GM21360 (cell line): ENCODE results near the gene FTL.
"Not testable (repeated sequence)": the region's sequence is repeated elsewhere in the genome, so short reads cannot be mapped to it uniquely, and the experiment has no call there.

Experiments used
- ATAC-seq: cut with Tn5 transposase; IDR thresholded peaks from one replicate; pipeline ENCODE4 v1.9.1; 2021; ENCODE audit warnings: mild to moderate bottlenecking, moderate library complexity; ENCODE audit not compliant: unreplicated experiment

The FTL gene

DNA sequence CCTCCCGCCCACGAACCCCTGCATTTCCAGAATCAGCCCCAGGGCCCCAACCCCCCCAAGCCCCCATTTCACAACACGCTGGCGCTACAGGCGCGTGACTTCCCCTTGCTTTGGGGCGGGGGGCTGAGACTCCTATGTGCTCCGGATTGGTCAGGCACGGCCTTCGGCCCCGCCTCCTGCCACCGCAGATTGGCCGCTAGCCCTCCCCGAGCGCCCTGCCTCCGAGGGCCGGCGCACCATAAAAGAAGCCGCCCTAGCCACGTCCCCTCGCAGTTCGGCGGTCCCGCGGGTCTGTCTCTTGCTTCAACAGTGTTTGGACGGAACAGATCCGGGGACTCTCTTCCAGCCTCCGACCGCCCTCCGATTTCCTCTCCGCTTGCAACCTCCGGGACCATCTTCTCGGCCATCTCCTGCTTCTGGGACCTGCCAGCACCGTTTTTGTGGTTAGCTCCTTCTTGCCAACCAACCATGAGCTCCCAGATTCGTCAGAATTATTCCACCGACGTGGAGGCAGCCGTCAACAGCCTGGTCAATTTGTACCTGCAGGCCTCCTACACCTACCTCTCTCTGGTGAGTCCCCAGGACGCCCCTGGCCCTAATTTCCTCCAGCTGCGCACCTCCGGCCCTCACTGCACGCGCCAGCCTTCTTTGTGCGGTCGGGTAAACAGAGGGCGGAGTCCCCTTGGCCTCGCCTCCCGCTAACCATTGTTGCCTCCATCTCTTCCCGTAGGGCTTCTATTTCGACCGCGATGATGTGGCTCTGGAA, at the start of gene FTL:
Gene FTL, plus strand, starts transcription at position 270 of the 766 bp plus-strand sequence. Its CDS starts 199 bp downstream, at position 469.
- ATAC-seq, result peak; percentile 48

DNA sequence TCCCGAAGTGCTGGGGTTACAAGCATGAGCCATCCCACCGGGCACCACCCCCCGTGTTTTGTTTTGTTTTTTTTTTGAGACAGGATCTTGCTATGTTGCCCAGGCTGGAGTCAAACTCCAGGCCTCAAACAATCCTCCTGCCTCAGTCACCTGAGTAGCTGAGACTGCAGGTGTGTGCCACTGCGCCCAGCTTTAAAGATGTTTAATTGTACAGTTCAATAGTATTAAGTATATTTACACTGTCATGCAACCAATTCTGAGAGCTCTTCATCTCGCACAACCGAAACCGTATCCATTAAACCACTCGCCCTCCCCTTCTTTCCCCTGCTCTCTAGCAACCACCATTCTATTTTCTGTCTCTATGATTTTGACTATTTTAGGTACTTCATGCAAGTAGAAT, 49.4 kb upstream of the FTL start:
- ATAC-seq, result no peak

DNA sequence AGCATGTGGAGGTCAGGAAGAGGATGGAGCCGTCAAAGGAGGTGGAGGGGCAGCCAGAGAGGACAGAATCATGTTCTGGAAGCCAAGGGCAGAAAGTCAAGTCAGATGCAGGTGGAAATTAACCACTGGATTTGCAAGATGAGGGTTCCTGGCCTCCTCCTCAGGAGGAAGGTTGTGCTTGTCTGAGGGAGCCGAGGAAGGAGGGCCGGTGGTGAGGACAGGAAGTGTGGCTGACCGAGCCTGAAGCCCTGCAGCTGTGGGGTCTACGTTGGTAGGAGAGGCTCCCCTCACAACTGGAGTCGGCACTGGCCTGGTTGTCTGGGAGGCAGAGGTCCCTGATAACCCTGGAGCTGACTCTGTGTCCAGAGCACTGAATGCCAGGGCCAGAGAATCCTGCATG, 47.0 kb upstream of the FTL start:
- no peak for ATAC-seq

DNA sequence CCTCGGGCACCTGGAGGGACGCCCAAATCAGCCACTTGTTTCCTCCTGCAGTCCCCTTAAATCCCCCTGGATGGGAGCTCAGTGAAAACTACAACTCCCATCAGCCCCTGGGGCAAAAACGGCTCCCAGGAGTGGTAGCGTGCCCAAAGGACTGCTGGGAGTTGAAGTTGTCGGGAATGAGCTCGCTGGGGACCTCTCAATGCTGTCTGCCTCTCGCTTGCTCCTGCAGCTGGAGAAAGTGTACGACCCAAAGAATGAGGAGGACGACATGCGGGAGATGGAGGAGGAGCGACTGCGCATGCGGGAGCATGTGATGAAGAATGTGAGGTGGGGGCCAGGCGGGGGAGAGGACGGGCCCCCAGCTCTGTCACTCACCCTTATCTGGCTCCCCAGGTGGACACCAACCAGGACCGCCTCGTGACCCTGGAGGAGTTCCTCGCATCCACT, 46.3 kb upstream of the FTL start:
- no peak for ATAC-seq

DNA sequence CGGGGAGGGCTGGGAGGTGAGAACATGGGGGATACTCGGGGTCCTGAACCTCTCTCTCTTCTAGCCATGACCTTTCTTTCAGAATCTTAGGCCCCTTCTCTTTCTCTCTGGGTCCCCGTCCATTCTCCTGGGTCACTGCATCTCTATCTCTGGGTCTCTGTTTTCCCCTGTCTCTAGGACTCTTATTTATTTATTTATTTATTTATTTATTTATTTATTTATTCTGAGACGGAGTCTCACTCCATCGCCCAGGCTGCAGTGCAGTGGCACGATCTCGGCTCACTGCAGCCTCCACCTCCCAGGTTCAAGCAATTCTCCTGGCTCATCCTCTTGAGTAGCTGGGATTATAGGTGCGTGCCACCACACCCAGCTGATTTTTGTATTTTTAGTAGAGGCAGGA, 45.8 kb upstream of the FTL start:
- ATAC-seq, result not testable (repeated sequence)

DNA sequence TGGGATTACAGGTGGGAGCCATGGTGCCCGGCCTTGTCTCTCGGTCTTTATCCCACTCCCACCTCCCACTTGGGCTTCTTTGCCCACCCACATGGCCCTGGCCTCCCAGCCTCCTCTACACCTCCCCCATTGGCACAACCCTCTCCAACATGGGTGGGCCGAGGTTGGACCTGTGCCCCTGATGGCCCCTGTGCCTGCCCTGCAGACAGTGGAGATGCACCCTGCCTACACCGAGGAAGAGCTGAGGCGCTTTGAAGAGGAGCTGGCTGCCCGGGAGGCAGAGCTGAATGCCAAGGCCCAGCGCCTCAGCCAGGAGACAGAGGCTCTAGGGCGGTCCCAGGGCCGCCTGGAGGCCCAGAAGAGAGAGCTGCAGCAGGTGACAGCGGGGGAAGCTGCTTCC, 44.2 kb upstream of the FTL start:
- ATAC-seq, result no peak

DNA sequence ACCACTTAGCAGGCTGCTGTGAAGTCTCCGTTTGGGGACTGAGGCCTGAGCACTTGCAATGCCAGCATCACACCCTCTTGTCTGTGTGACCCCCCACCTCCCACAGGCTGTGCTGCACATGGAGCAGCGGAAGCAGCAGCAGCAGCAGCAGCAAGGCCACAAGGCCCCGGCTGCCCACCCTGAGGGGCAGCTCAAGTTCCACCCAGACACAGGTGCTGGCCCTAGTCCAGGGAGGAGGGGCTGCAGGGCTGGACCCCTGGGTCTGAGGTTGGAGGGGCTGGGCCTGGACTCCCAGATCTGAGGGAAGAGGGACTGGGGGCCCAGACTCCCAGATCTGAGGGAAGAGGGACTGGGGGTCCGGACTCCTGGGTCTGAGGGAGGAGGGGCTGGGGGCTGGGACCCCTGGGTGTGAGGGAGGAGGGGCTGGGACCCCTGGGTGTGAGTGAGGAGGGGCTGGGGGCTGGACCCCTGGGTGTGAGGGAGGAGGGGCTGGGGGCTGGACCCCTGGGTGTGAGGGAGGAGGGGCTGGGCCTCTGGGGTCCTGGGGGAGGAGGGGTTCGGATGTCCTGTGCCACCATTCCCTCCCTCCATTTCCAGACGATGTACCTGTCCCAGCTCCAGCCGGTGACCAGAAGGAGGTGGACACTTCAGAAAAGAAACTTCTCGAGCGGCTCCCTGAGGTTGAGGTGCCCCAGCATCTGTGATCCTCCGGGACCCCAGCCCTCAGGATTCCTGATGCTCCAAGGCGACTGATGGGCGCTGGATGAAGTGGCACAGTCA, 43.2 kb upstream of the FTL start:
- ATAC-seq, result no peak

DNA sequence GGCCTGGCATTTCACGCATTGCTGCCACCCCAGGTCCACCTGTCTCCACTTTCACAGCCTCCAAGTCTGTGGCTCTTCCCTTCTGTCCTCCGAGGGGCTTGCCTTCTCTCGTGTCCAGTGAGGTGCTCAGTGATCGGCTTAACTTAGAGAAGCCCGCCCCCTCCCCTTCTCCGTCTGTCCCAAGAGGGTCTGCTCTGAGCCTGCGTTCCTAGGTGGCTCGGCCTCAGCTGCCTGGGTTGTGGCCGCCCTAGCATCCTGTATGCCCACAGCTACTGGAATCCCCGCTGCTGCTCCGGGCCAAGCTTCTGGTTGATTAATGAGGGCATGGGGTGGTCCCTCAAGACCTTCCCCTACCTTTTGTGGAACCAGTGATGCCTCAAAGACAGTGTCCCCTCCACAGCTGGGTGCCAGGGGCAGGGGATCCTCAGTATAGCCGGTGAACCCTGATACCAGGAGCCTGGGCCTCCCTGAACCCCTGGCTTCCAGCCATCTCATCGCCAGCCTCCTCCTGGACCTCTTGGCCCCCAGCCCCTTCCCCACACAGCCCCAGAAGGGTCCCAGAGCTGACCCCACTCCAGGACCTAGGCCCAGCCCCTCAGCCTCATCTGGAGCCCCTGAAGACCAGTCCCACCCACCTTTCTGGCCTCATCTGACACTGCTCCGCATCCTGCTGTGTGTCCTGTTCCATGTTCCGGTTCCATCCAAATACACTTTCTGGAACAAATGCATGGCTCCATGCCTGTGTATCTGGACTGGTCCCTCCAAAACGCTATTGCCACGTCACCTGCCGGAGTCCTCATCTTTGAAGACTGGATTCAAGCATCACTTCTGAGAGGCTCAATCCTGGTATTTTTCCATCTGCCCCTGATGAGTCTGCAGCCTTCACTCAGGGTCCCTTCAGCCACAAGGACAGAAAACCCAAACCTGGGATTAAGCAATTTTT, 42.3 kb upstream of the FTL start:
- no peak for ATAC-seq

DNA sequence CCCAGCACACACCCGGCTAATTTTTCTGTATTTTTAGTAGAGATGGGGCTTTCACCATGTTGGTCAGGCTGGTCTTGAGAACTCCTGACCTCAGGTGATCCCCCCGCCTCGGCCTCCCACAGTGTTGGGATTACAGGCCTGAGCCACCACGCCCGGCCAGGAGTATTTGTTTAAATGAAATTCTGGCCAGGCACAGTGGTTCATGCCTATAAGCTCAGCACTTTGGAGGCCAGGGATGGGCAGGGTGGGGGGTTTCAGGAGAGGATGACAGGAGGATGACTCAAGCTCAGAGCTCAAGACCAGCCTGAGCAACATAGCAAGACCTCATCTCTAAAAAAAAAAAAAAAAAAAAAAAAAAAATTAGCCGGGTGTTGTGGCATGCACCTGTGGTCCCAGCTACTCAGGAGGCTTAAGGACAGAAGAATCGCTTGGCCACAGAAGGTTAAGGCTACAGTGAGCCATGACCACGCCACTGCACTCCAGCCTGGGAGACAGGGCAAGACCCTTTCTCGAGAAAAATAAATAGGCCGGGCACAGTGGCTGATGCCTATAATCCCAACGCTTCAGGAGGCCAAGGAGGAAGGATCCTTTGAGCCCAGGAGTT, 39.8 kb upstream of the FTL start:
- no peak for ATAC-seq

DNA sequence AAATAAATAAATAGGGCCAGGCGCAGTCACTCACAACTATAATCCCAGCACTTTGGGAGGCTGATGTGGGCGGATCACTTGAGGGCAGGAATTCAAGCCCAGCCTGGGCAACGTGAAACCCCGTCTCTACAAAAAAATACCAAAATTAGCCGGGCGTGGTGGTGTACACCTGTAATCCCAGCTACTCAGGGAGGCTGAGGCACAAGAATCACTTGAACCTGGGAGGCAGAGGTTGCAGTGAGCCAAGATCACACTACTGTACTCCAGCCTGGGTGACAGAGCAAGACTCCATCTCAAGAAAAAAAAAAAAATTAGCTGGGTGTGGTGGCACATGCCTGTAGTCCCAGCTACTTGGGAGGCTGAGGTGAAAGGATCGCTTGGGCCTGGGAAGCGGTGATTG, 39.2 kb upstream of the FTL start:
- ATAC-seq, result not testable (repeated sequence)

DNA sequence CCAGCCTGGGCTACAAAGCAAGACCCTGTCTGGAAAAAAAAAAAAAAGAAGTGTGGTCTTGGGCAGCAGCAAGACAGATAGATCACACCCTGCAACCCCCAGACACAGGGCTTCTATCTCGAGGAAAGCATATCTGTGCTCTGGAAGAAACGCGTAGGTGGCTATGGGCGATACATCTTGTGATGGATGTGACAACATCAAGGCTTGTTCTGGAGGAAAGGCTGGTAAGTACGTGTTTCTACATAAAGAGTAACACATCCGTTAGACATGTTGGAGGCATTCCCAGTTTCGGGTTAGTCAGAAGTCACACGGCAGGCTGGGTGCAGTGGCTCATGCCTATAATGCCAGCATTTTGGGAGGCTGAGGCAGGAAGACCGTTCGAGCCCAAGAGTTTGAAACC, 38.2 kb upstream of the FTL start:
- no peak for ATAC-seq

DNA sequence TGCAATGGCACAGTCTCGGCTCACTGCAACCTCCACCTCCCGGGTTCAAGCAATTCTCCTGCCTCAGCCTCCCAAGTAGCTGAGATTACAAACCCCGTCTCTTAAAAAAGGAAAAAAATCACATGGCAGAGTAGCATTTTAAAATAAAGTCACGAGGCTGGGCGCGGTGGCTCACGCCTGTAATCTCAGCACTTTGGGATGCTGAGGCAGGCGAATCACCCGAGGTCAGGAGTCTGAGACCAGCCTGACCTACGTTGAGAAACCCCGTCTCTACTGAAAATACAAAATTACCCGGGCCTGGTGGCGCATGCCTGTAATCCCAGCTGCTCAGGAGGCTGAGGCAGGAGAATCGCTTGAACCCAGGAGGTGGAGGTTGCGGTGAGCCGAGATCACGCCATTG, 37.4 kb upstream of the FTL start:
- ATAC-seq, result not testable (repeated sequence)

DNA sequence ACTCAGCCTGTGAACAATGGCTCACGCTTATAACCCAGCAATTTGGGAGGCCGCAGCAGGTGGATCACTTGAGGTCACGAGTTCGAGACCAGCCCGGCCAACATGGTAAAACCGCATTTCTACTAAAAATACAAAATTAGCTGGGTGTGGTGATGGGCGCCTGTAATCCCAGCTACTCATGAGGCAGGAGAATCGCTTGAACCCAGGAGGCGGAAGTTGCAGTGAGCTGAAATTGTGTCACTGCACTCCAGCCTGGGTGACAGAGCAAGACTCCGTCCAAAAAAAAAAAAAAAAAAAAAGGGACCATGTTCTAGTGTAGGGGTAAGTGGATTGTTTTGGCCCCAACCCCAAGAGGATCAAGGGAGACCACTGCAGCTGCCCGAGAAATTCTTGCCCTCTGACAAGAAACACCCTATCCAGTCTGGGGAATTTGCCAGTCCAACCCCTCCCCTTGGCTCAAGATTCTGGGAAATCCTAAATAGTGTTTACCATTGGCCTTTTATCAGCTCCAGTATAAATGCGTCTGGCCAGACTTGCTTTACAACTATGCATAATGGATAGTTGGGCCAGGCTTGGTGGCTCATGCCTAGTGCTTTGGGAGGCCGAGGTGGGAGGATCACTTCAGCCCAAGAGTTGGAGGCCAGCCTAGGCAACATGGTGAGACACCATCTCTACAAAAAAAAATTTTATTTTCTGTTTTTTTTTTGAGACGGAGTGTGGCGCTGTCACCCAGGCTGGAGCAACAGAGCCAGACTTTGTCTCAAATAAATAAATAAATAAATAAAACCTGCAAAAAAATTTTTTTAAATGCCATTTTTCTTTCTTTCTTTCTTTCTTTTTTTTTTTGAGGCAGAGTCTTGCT, 36.7 kb upstream of the FTL start:
- no peak for ATAC-seq

DNA sequence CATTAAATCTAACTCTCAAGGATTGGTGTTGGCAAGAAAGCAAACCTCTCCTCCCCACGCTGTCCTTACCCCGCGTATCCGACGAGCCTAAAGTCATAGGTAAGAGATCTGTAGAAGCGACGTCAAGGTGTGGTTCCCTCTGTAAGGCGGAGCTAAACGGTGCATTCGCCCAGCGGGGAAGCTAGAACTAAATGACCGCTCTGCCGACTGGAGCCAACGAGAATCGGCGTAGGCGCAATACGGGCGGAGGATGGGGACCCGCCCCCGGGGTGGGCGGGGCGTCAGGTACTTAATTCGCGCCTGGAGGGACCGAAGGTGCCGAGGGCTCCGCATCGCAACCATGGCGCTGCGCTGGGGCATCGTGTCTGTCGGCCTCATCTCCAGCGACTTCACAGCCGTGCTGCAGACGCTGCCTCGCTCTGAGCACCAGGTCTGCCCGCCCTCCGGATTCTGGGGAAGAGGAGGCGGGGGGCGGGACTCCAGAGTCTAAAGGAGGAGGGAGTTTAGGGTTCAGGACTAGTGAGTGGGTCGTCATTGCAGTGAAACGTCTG, 31.7 kb upstream of the FTL start, which contains the start of gene DHDH:
Gene DHDH, plus strand, starts transcription at position 318 of the 551 bp plus-strand sequence. Its CDS starts 23 bp downstream, at position 341.
- ATAC-seq, result no peak

DNA sequence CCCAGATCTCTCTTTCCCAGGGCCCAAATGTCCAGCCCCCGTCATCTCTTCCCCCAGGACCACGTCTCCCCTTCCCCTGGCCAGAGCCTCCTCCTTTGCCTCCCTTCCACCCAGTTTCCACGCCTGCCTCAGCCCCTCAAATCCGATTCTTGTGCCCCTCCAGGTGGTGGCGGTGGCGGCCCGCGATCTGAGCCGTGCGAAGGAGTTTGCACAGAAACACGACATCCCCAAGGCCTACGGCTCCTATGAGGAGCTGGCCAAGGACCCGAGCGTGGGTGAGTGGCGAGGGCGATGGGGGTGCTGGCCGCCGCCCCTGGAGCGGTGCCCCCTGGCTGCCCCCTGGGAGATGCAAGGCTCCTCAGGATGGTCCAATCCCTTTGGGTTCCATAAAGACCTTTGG, 30.3 kb upstream of the FTL start:
- ATAC-seq, result no peak

DNA sequence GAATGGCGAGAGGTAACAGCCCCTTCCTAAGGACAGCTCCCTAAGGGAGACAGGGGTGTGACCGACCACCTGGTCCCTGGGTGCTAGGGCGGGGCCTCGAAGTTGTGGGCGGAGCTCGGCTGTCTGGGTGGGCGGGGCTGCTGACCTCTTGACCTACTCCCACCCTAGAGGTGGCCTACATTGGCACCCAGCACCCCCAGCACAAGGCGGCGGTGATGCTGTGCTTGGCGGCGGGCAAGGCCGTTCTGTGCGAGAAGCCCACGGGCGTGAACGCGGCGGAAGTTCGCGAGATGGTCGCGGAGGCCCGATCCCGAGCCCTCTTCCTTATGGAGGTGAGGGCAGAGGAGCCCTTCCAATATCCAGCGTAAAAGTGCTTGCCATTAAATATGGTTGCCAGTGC, 29.2 kb upstream of the FTL start:
- no peak for ATAC-seq

DNA sequence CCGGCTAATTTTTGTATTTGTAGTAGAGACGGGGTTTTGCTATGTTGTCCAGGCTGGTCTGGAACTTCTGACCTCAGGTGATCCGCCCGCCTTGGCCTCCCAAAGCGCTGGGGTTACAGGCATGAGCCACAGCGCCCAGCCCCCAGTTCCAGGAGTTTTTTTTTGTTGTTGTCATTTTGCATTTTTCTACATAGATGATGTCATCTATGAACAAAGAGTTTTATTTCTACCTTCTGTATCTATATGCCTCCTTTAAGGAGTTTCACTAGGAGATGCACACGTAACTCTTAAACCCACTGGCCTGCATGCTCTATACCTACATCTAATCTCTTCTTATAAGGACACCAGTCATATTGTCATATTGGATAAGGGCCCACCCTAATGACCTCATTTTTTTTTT, 26.9 kb upstream of the FTL start:
- ATAC-seq, result no peak

DNA sequence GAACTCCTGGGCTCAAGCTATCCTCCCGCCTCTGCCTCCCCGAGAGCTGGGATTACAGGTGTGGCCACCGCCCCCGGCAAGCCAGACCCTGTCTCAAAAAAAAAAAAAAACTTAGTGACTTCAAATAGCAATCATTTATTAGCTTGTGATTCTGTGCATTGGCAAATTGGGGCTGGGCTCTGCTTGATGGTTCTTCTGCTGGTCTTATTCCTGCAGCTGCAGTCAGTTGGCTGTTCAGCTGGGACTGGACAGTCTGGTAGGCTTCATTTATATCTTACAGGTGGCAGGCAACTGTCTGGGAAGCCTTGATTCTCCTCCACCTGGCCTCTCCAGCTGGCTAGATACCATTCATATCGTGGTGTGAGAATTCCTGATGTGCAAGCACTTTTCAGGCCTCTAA, 24.2 kb upstream of the FTL start:
- ATAC-seq, result no peak

DNA sequence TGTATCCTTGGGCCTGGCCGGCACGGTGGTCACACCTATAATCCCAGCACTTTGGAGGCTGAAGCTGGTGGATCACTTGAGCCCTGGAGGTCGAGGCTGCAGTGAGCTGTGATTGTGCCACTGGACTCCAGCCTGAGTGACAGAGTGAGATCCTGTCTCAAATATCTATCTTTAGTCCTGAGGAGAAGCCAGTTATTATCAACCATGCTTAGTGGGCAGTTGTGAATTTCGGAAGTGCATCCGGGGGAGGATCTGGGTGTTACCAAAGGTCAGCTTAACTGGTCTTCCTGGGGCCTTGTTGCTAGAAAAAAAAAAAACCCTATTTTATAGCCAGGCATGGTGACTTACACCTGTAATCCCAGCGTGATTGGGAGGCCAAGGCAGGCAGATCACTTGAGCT, 22.0 kb upstream of the FTL start:
- ATAC-seq, result no peak
